Activated naive CD8-positive, alpha-beta T cell treated with anti-CD3 and anti-CD28 coated beads, Interleukin-2, amount 10 ng/mL, durations not matched to agents 7 days and 5 days (primary cell): ENCODE results near the gene DIPK1B. TPM values are rescaled to one million over a fixed set of nuclear protein-coding genes. Genes with fewer than 3 reads are reported as not detected.
"Not testable (repeated sequence)": the region's sequence is repeated elsewhere in the genome, so short reads cannot be mapped to it uniquely, and the experiment has no call there.

ENCODE experiments used
- ATAC-seq: fragments of 150-1000 bp; cut with Tn5 transposase; one replicate; pipeline ENCODE4 v1.10.0; 2021; ENCODE audit warnings: low read depth, moderate library complexity
- POLR2A ChIA-PET: fragments of 350-600 bp; sonication (Branson Sonifier 250); formaldehyde crosslinking; loops from one replicate; lab custom pipeline; 2021; ENCODE audit warnings: antibody characterized with exemption; lab: Charles Lee
- DNase-seq: peaks from one replicate; pipeline ENCODE4 v3.0.0; 2021
- H3K27ac Mint-ChIP-seq: one replicate; pipeline ENCODE4 v1.8.0; 2022; ENCODE audit warnings: mild to moderate bottlenecking, mixed read lengths
- H3K27me3 Mint-ChIP-seq: one replicate; pipeline ENCODE4 v1.8.0; 2022; ENCODE audit warnings: mild to moderate bottlenecking, moderate library complexity, mixed read lengths
- H3K36me3 Mint-ChIP-seq: one replicate; pipeline ENCODE4 v1.8.0; 2021; ENCODE audit warnings: mild to moderate bottlenecking, mixed read lengths
- H3K4me1 Mint-ChIP-seq: one replicate; pipeline ENCODE4 v1.8.0; 2021; ENCODE audit warnings: mixed read lengths
- H3K4me3 Mint-ChIP-seq: one replicate; pipeline ENCODE4 v1.8.0; 2022; ENCODE audit warnings: mild to moderate bottlenecking, moderate library complexity, mixed read lengths
- H3K9me3 Mint-ChIP-seq: one replicate; pipeline ENCODE4 v1.8.0; 2021; ENCODE audit warnings: mixed read lengths
- total RNA-seq, 2 experiments: library from RNA; stranded (reverse); gene quantifications; one replicate each; pipeline ENCODE4 v1.2.3, GENCODE V29; 2021

Gene DIPK1B
- total RNA-seq, 2 experiments from 2014 or later = 0.11 TPM; not detected in 1

- Mint-ChIP-seq H3K36me3 (peaks cover 3% of the 10 kb centered on the region), H3K4me3 (no peak overlapping the region), H3K27ac (no peak overlapping the region), H3K27me3 (peaks cover 5% of the 10 kb centered on the region), H3K9me3 (peaks cover 2% of the 10 kb centered on the region), H3K4me1 (no peaks in the 10 kb centered on the region)
- DNase-seq (no peak), ATAC-seq (no peak)
- POLR2A ChIA-PET = no interaction called here
These were observed 45.4 kb downstream of the DIPK1B start for GRCh38 chr9:136757751-136758140.

DNA sequence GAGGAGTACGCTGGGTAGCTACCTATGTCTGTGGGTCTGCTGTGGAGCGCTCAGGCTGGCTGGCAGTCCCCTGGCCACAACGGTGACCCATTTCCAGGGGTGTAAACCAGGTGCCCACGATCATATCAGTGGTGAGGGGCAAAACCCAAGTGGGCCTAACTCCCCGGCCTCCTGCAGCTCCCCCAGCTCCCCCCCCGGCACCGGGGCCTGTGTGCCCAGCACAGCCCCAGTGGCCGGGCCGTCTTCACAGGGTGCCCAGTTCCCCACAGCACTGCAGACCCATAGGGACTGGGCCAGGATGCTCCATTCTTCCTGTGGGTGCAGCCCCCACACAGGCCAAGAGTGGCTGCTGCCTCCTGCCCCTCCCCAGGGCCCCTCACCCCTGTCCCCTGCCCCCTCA is 46.6 kb downstream of the DIPK1B start:
- Mint-ChIP-seq H3K4me1 (no peaks in the 10 kb centered on the region), H3K27ac (no peak overlapping the region), H3K9me3 (peaks cover 2% of the 10 kb centered on the region), H3K4me3 (no peak overlapping the region), H3K27me3 (peaks cover 2% of the 10 kb centered on the region), H3K36me3 (peaks cover 3% of the 10 kb centered on the region)
- POLR2A ChIA-PET = no interaction called here
- DNase-seq = peak; percentile 27
- no peak for ATAC-seq

DNA sequence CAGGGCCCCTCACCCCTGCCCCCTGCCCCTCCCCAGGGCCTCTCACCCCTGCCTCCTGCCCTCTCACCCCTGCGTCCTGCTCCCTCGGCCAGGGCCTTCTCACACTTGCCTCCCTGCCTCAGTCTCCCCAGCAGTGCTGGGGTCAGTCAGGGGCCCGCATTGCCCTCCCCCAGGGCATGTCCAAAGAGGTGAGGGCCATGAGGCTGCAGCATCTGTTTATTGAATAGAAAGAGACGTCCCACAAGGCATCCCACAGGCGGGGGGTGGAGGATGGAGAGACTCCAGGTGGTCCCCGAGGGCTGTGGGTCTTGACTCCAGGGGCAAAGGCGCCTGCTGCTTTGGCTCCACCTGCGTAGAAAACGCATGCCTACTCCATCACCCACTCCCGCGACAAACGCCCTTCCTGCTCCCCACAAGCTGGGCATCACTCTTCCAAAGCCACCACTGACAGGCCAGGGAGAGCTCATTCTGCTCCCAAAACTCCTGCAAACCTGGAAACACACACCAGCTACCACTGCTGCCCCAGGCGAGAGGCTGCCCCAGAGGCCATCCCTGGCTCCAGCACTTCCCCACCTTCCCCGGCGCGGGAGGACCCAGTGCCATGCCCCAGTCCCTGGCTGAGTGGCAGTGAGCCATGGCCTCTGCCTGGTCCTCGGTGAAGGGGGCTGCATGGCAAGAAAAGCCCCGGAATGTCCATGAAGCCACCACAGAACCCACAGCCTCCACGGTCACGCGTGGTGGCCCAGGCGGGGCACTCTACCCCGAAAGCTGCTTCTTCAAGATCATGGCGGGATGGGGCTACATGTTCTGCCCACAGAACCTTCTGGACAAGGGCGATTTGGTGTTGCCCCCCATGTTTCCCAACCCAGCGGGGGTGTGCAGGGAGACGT is 47.3 kb downstream of the DIPK1B start:
- H3K27ac Mint-ChIP-seq = no peak overlapping the region
- H3K4me1 Mint-ChIP-seq = no peaks in the 10 kb centered on the region
- peaks cover 2% of the 10 kb centered on the region for H3K27me3 Mint-ChIP-seq
- no peak overlapping the region for H3K4me3 Mint-ChIP-seq
- POLR2A ChIA-PET = no interaction called here
- DNase-seq (peak; percentile 22), ATAC-seq (no peak)
- peaks cover 2% of the 10 kb centered on the region for H3K9me3 Mint-ChIP-seq
- H3K36me3 Mint-ChIP-seq = peaks cover 3% of the 10 kb centered on the region

DNA sequence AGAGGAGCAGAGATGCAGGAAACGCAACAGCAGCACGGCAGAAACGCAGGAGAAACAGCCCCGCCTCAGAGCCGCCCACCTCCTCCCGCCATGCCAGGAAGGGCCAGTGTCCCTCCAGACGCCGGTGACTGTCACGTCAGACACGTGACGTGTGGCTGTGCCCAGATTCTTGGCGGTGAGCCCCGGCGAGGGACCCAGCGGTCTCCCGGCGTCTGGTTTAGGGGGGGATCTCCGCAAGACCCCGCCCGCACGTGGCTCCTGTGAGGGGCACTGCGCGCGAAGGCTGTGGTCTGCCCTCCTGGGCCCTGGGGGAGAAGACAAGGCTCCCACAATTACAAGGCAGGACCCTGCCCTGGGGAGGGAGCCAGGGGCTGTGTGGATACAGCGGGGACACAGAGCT is 48.1 kb downstream of the DIPK1B start:
- ATAC-seq = no peak
- no peak overlapping the region for H3K27ac Mint-ChIP-seq
- peaks cover 2% of the 10 kb centered on the region for H3K27me3 Mint-ChIP-seq

GRCh38 chr9:136760834-136761544 is 48.6 kb downstream of the DIPK1B start:
- H3K4me1 Mint-ChIP-seq, H3K4me3 Mint-ChIP-seq, H3K27ac Mint-ChIP-seq, H3K27me3 Mint-ChIP-seq, POLR2A ChIA-PET, H3K9me3 Mint-ChIP-seq, H3K36me3 Mint-ChIP-seq: not testable (repeated sequence)
- DNase-seq (peak; percentile 33), ATAC-seq (peak; percentile 41)

More for the DNA sequence above, 48.1 kb downstream of the DIPK1B start:
- Mint-ChIP-seq H3K4me3 (no peak overlapping the region), H3K4me1 (no peaks in the 10 kb centered on the region), H3K36me3 (peaks cover 3% of the 10 kb centered on the region), H3K9me3 (peaks cover 2% of the 10 kb centered on the region)
- POLR2A ChIA-PET = no interaction called here
- DNase-seq = peak; percentile 24

DNA sequence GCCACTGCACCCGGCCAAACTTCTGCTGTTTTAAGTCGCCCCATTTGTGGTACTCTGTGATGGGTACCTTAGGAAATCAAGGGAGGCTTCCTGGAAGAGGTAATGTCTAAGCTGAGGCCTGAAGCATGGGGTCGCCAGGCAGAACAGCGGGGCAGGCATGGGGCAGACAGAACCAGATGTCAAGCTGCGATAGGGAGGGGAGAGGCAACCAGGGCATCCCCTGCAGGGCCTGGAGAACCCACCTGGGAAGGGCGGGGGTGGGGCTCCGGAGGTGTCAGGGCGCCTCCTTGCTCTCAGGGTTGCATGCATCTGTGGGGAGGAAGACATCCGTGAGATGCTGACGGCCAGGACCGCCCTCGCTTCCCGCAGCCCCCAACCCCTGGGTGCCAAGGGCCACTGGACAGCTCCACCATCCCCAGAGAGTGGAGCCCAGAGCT is 49.2 kb downstream of the DIPK1B start:
- Mint-ChIP-seq H3K27ac (no peak overlapping the region), H3K4me3 (no peak overlapping the region), H3K4me1 (no peaks in the 10 kb centered on the region), H3K9me3 (no peaks in the 10 kb centered on the region), H3K27me3 (no peaks in the 10 kb centered on the region), H3K36me3 (no peaks in the 10 kb centered on the region)
- POLR2A ChIA-PET = no interaction called here
- no peak for DNase-seq
- no peak for ATAC-seq

DNA sequence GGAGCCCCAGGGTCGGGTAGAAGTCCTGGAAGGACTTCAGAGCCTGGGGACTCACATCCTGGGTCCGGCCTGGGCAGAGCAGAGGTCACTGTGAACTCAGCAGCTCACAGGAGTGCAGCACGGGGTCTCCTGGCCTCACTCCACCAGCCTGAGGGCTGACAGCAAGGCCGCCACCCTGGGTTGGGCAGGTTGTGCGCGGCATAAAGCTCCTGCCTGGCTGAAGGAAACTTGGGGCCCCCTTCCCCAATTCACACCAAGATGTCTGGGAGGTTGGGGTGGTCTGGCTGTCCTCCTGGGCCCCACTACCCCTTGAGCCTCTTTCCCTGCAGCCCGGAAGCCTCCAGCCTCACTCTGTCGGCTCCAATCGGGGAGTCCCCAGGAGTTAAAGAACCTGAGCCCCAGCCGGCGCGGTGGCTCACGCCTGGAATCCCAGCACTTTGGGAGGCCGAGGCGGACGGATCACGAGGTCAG is 49.9 kb downstream of the DIPK1B start:
- Mint-ChIP-seq H3K4me3 (no peak overlapping the region), H3K4me1 (peaks cover 4% of the 10 kb centered on the region), H3K36me3 (no peaks in the 10 kb centered on the region), H3K9me3 (no peaks in the 10 kb centered on the region), H3K27me3 (peaks cover 6% of the 10 kb centered on the region), H3K27ac (no peak overlapping the region)
- no peak for DNase-seq
- ATAC-seq = no peak
- POLR2A ChIA-PET = no interaction called here

DNA sequence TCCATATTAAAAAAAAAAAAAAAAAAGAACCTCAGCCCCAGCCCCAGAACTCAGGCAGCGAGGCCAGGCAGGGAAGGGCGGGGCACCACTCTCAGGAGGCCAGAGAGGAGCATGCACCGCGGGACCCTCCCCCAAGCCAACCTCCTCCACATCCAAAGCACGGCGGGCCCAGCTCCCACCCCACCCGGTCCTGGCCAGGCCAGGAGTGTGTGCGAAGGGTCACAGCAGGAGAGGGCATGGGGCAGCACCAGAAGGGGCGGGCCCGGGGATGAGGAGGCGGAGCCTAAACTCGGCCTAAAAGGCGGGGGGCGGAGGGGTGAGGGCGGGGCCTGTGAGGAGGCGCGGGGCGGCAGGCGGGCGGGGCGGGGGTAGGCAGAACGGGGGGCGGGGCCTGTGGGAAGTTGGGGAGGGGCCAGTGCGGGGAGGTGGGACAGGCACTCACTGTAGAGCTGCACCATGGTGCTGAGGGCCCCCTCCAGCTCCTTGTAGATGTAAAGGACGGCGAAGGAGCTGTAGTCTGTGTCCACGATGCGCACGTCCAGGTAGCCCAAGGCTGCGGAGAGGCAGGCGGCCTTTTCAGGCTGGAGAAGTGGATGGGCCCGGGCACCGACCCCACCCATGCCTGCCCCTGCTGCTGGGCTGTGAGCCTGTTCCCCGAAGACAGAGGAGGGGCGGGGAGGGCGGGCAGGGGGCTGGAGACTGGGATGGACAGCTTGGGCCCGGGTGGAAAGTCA is 50.7 kb downstream of the DIPK1B start:
- POLR2A ChIA-PET = no interaction called here
- ATAC-seq (peak; percentile 9), DNase-seq (peak; percentile 37)
- no peaks in the 10 kb centered on the region for H3K36me3 Mint-ChIP-seq
- H3K4me1 Mint-ChIP-seq = peaks cover 4% of the 10 kb centered on the region
- H3K27ac Mint-ChIP-seq = no peak overlapping the region
- H3K27me3 Mint-ChIP-seq = peaks cover 8% of the 10 kb centered on the region
- H3K9me3 Mint-ChIP-seq = no peaks in the 10 kb centered on the region
- H3K4me3 Mint-ChIP-seq = no peak overlapping the region

- Mint-ChIP-seq H3K27ac (no peak overlapping the region), H3K4me3 (no peak overlapping the region), H3K4me1 (peaks cover 4% of the 10 kb centered on the region), H3K27me3 (peaks cover 8% of the 10 kb centered on the region), H3K9me3 (no peaks in the 10 kb centered on the region), H3K36me3 (no peaks in the 10 kb centered on the region)
- POLR2A ChIA-PET = no interaction called here
- ATAC-seq = no peak
- peak; percentile 25 for DNase-seq
These were observed 51.3 kb downstream of the DIPK1B start for GRCh38 chr9:136763649-136764035.

DNA sequence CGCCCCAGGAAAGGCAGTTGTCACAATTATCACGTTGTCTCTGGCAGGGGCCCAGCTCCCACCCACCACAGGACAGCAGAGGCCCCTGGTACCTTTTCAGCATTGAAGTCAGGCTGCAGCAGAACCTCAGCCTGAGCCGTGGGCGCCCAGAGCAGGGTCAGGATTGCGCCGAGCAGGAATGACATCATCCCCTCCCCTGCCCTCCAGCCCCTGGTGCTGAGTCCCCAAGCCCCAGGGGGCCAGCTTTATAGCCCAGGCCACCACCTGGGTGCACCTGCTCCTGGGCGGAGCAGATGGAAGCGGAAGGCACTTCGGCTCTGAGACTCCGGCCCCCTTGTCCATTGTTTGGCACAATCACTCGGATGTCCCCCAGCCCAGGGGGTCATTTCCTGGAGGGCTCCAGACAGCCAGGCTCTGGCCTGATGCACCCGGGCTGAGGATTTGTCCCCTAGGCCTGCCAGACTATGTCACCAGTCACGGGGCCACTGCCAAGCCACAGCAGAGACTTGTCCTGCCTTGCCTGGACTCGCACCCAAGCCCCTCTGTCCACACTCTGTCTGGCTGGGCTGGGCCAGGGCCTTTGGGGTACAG is 52.0 kb downstream of the DIPK1B start, which contains the start of gene LCN15:
TSS of gene LCN15 (minus strand) at position 218 of the 591 bp plus-strand sequence. CDS start at position 188, 30 bp downstream.
- POLR2A ChIA-PET = no interaction called here
- DNase-seq (peak; percentile 31), ATAC-seq (no peak)
- H3K9me3 Mint-ChIP-seq = no peaks in the 10 kb centered on the region
- no peaks in the 10 kb centered on the region for H3K36me3 Mint-ChIP-seq
- peaks cover 4% of the 10 kb centered on the region for H3K4me1 Mint-ChIP-seq
- H3K27ac Mint-ChIP-seq = no peak within 1 kb of the TSS
- H3K4me3 Mint-ChIP-seq = no peak within 1 kb of the TSS
- peaks cover 8% of the 10 kb centered on the region for H3K27me3 Mint-ChIP-seq

DNA sequence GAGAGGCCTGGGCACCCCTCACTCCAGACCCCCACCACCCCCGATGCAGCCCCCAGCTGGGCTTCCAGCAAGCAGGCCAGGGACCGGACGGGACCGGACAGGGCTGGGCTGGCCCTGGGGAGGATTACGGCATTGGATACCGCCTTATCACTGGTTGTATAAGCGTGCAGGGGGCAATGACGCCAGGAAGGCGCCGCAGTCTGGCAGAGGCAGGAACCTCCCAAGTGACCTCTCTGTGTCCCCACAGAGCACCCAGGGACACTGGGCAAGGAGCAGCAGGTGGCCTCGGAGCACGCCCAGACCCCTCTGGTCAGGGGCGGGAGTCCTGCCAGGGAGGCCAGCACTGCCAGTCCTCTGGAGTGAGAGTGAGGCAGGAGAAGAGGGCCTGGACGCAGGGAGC is 52.7 kb downstream of the DIPK1B start:
- POLR2A ChIA-PET = no interaction called here
- H3K4me1 Mint-ChIP-seq = peaks cover 8% of the 10 kb centered on the region
- no peak overlapping the region for H3K27ac Mint-ChIP-seq
- ATAC-seq (no peak), DNase-seq (peak; percentile 28)
- peaks cover 10% of the 10 kb centered on the region for H3K27me3 Mint-ChIP-seq
- H3K9me3 Mint-ChIP-seq = no peaks in the 10 kb centered on the region
- no peak overlapping the region for H3K4me3 Mint-ChIP-seq
- H3K36me3 Mint-ChIP-seq = no peaks in the 10 kb centered on the region

DNA sequence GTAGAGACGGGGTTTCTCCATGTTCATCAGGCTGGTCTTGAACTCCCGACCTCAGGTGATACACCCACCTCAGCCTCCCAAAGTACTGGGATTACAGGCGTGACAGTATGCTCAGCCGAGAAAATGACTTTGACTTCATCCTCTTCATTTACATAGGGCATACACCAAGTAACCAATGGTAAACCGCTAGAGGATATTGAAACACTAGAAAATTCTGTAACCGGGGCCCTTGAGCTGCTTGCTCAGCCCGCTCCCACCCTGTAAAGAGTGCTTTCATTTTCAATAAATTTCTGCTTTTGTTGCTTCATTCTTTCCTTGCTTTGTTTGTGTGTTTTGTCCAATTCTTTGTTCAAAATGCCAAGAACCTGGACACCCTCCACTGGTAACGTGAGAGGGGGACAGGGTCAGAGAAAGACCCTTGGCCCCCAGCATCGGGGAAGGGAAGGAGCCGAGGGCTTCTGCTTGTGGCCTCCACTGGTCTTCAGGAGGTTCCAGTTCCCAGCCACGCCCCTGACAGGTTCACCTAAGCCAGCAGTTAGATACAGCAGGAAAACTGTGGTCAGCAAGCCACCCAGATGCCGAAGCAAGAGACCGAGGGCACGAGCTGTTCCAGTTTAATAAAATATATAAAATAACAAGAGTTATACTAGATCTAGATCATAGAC is 53.5 kb downstream of the DIPK1B start:
- H3K27me3 Mint-ChIP-seq = peaks cover 13% of the 10 kb centered on the region
- H3K4me3 Mint-ChIP-seq, H3K27ac Mint-ChIP-seq, POLR2A ChIA-PET, H3K4me1 Mint-ChIP-seq, ATAC-seq, H3K36me3 Mint-ChIP-seq, H3K9me3 Mint-ChIP-seq: not testable (repeated sequence)
- peak; percentile 26 for DNase-seq
